HepG2 (cell line): ENCODE results near the gene GUCY2D. TPM values are rescaled to one million over a fixed set of nuclear protein-coding genes. Genes with fewer than 3 reads are reported as not detected.
A peak's percentile ranks its signal among the peaks of the same experiment; 100 is the strongest.

Experiments
- CBX1 ChIP-seq: IDR thresholded peaks from one replicate; pipeline ENCODE4 v1.6.1; 2016; ENCODE audit warnings: antibody characterized with exemption, low read depth
- CEBPZ ChIP-seq: IDR thresholded peaks from 2 replicates; pipeline ENCODE4 v1.6.1; 2012; ENCODE audit warnings: low read length, improper control_type of control experiment
- HIVEP1 ChIP-seq: sonication (generic); formaldehyde crosslinking; IDR thresholded peaks from 2 replicates; pipeline ENCODE4 v1.4.0; 2020; ENCODE audit warnings: mild to moderate bottlenecking, missing genetic modification reagents
- IRF9 ChIP-seq: sonication (generic); formaldehyde crosslinking; IDR thresholded peaks from 2 replicates; pipeline ENCODE4 v1.8.0; 2022; ENCODE audit warnings: missing genetic modification reagents, mild to moderate bottlenecking, borderline replicate concordance
- ZMAT5 ChIP-seq: sonication (generic); formaldehyde crosslinking; IDR thresholded peaks from 2 replicates; pipeline ENCODE4 v1.5.0; 2020; ENCODE audit warnings: mild to moderate bottlenecking, low read depth, missing genetic modification reagents, borderline replicate concordance
- polyA plus RNA-seq, 8 experiments: library from polyadenylated mRNA; depleted of rRNA in 3 of 8; stranded (reverse) in 7 of 8; unstranded in 1 of 8; fragments of >200 nt; fragmentation: Illumina TruSeq in 4 of 8; extraction: Trizol in 4 of 8; gene quantifications; 2 replicates each; pipeline versions ENCODE4 v1.2.1 to v1.2.3, GENCODE V29; 2011 to 2016; ENCODE audit warnings: low read depth in 4 of 8, missing spikeins in 1 of 8, mixed read lengths in 1 of 8; ENCODE audit not compliant: insufficient read depth in 1 of 8
- total RNA-seq, 5 experiments: library from RNA; depleted of rRNA; stranded (reverse); fragments of >200 nt; fragmentation: Illumina TruSeq; extraction: Trizol; gene quantifications; 2 replicates each; pipeline ENCODE4 v1.2.3, GENCODE V29; 2016; ENCODE audit warnings: low read depth in 1 of 5
- TF ChIP-seq, protein P1 (sequence below): sonication (generic); formaldehyde crosslinking; IDR thresholded peaks from 2 replicates; pipeline ENCODE4 v1.4.0; 2020; ENCODE audit warnings: mild to moderate bottlenecking, missing genetic modification reagents
- TF ChIP-seq, protein P2 (sequence below): sonication (generic); formaldehyde crosslinking; IDR thresholded peaks from 2 replicates; pipeline ENCODE4 v1.4.0; 2020; ENCODE audit warnings: missing genetic modification reagents, borderline replicate concordance

Gene GUCY2D
- total and polyA plus RNA-seq, 2 of the 13 experiments (the other 11 are each of a cell fraction or from before 2014, with no cell fraction given) = not detected

- TF ChIP-seq CEBPZ (no peak), IRF9 (CRISPR knock-in tag) (peak; percentile 31; the same call in 1 of the 2 replicates), HIVEP1 (CRISPR knock-in tag) (peak; percentile 47; the same call in 1 of the 2 replicates), ZMAT5 (no peak), CBX1 (no peak)
- TF ChIP-seq, protein P1, sequence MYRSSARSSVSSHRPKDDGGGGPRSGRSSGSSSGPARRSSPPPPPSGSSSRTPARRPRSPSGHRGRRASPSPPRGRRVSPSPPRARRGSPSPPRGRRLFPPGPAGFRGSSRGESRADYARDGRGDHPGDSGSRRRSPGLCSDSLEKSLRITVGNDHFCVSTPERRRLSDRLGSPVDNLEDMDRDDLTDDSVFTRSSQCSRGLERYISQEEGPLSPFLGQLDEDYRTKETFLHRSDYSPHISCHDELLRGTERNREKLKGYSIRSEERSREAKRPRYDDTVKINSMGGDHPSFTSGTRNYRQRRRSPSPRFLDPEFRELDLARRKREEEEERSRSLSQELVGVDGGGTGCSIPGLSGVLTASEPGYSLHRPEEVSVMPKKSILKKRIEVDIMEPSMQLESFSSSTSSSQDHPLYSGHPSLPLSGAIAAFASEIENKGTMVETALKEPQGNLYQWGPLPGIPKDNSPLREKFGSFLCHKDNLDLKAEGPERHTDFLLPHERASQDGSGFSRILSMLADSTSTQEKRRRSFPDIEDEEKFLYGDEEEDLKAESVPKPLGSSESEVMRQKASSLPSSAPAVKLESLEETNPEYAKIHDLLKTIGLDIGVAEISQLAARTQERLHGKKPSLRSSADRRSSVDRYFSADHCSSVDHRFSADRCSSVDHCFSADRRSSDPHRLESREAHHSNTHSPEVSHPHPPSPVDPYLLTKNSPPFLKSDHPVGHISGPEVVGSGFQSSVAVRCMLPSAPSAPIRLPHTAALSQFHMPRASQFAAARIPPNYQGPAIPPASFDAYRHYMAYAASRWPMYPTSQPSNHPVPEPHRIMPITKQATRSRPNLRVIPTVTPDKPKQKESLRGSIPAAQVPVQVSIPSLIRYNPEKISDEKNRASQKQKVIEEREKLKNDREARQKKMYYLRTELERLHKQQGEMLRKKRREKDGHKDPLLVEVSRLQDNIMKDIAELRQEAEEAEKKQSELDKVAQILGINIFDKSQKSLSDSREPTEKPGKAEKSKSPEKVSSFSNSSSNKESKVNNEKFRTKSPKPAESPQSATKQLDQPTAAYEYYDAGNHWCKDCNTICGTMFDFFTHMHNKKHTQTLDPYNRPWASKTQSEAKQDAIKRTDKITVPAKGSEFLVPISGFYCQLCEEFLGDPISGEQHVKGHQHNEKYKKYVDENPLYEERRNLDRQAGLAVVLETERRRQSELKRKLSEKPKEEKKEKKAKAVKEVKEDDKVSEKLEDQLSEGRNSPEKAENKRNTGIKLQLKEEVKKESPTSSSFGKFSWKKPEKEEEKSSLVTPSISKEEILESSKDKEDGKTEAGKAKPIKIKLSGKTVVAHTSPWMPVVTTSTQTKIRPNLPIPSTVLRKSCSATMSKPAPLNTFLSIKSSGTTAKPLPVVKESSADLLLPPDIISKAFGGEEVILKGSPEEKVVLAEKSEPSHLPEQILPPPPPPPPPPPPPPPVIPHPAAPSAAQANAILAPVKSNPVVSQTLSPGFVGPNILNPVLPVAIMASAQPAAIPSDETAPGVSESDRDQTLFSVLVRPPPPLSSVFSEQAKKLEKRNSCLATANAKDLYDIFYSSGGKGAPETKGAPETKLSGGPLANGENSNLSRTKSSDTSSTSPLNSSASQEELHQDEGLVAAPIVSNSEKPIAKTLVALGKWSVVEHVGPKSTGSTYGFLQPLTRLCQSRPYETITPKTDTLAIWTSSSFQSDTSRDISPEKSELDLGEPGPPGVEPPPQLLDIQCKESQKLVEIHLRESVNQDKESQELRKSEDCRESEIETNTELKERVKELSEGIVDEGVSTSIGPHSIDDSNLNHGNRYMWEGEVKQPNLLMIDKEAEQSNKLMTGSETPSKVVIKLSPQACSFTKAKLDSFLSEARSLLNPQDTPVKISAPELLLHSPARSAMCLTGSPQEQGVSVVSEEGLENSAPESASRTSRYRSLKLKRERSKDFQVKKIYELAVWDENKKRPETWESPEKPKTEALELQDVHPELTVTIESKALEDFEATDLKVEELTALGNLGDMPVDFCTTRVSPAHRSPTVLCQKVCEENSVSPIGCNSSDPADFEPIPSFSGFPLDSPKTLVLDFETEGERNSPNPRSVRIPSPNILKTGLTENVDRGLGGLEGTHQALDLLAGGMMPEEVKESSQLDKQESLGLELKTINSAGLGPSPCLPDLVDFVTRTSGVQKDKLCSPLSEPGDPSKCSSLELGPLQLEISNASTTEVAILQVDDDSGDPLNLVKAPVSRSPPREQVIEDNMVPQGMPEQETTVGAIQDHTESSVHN = no peak
- TF ChIP-seq, protein P2, sequence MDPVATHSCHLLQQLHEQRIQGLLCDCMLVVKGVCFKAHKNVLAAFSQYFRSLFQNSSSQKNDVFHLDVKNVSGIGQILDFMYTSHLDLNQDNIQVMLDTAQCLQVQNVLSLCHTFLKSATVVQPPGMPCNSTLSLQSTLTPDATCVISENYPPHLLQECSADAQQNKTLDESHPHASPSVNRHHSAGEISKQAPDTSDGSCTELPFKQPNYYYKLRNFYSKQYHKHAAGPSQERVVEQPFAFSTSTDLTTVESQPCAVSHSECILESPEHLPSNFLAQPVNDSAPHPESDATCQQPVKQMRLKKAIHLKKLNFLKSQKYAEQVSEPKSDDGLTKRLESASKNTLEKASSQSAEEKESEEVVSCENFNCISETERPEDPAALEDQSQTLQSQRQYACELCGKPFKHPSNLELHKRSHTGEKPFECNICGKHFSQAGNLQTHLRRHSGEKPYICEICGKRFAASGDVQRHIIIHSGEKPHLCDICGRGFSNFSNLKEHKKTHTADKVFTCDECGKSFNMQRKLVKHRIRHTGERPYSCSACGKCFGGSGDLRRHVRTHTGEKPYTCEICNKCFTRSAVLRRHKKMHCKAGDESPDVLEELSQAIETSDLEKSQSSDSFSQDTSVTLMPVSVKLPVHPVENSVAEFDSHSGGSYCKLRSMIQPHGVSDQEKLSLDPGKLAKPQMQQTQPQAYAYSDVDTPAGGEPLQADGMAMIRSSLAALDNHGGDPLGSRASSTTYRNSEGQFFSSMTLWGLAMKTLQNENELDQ (CRISPR knock-in tag) = no peak
Observed at GRCh38 chr17:8056232-8056975, 54.0 kb downstream of the GUCY2D start (continued).
